Measurements from ENCODE around the gene VAMP5. TPM values are rescaled to one million over a fixed set of nuclear protein-coding genes. Genes with fewer than 3 reads are reported as not detected.

VAMP5 gene
- total and polyA plus RNA-seq, 10 of the 15 experiments (the other 5 are each of a cell fraction or from before 2014, with no cell fraction given), result 3.8 to 52.7 (median 24.1) TPM

GRCh38 chr2:85578243-85579180, 5.7 kb upstream of the VAMP5 start:
- H4K20me1 ChIP-seq (ENCODE audit: control insufficient read depth, insufficient read depth), result no peaks in the 10 kb centered on the region
- peak overlapping the region; percentile 77 for H3K4me3 ChIP-seq
- peaks cover 26% of the 10 kb centered on the region for H3K79me2 ChIP-seq (ENCODE audit: control insufficient read depth, insufficient read depth, low read length)
- peaks cover 14% of the 10 kb centered on the region for H3K4me1 ChIP-seq (ENCODE audit: control insufficient read depth, insufficient read depth, low read length)
- DNase-seq (ENCODE audit: low read depth, low spot score) (no peak), FAIRE-seq (peak; percentile 7), ATAC-seq (peak; percentile 74)
- no peaks in the 10 kb centered on the region for H3K27me3 ChIP-seq (replicated peaks in 1 of 2; ENCODE audit: control insufficient read depth in 2 of 2, insufficient read depth in 2 of 2, low read length in 1 of 2)
- POLR2A ChIA-PET, result interaction anchor here (0.6 to 4.6 kb wide), 10 partner anchors 9 to 224 kb away, joined by 3 to 57 read pairs (median 4); partner anchors contain the start of genes C2orf68, ELMOD3, RETSAT and RNF181
- peak overlapping the region; percentile 82 for H3K9ac ChIP-seq (ENCODE audit: control insufficient read depth, insufficient read depth, low read length)
- RAD21 ChIA-PET (ENCODE audit: unreplicated experiment), result interaction anchor here (0.7 to 1.8 kb wide), 8 partner anchors 9 to 224 kb away, joined by 3 to 9 read pairs (median 4); partner anchors contain the start of genes ELMOD3, GGCX, RETSAT and RNF181
- peak overlapping the region; percentile 61 for H2AFZ ChIP-seq (ENCODE audit: control insufficient read depth, low read depth, low read length)
- SMC1A ChIA-PET (ENCODE audit: uncharacterized antibody, unreplicated experiment), result interaction anchor here (0.6 to 4.4 kb wide), 16 partner anchors 7 to 260 kb away, joined by 3 to 20 read pairs (median 5); partner anchors contain the start of genes MAT2A and RNF181
- peak overlapping the region; percentile 77 for H3K27ac ChIP-seq (ENCODE audit: control insufficient read depth, insufficient read depth)
- in situ Hi-C loops (cut with MboI), result no loop called here
- peak overlapping the region; percentile 85 for H3K4me2 ChIP-seq (ENCODE audit: control insufficient read depth, insufficient read depth)
- WGBS (ENCODE audit: insufficient coverage, insufficient replicate concordance, low lambda C conversion rate, missing lambda C conversion rate), result 18% methylated on average over 19 of the region's 19 CpGs
- H3K36me3 ChIP-seq (ENCODE audit: control insufficient read depth in 2 of 2, insufficient read depth in 2 of 2, low read length in 1 of 2), result peaks cover 0 to 6% of the 10 kb centered on the region in 2 experiments; a peak in 2 of 4 replicates
- CTCF ChIA-PET, result interaction anchor here (0.7 to 1.9 kb wide), 8 partner anchors 9 to 159 kb away, joined by 3 to 6 read pairs (median 4); partner anchors contain the start of gene RNF181
- no peaks in the 10 kb centered on the region for H3K9me3 ChIP-seq (replicated peaks; ENCODE audit: control insufficient read depth, insufficient read depth, low read length)
- intact Hi-C loops (cut with micrococcal nuclease; ENCODE audit: unreplicated experiment), result no loop called here
- BruUV-seq (replicated peaks), result no TSS peak
- TF ChIP-seq ZBED1 (IDR thresholded peaks at IDR 0.05; ENCODE audit: borderline replicate concordance) (no peak), BCL3 (IDR thresholded peaks at IDR 0.05; ENCODE audit: borderline replicate concordance, insufficient read depth, low read depth, low read length, poor library complexity, severe bottlenecking) (no peak), MXI1 (IDR thresholded peaks at IDR 0.05; ENCODE audit: low read depth, low read length) (peak; percentile 80), CBX5 (IDR thresholded peaks at IDR 0.05; ENCODE audit: low read depth) (no peak), ZNF687 (IDR thresholded peaks at IDR 0.05) (peak; percentile 83), E2F4 (IDR thresholded peaks at IDR 0.05; ENCODE audit: low read depth, low read length) (no peak), YBX1 (IDR thresholded peaks at IDR 0.05) (no peak), BHLHE40 (IDR thresholded peaks at IDR 0.05; ENCODE audit: borderline replicate concordance in 1 of 2, low read depth in 2 of 2, low read length in 1 of 2) (peak; percentile 88 to 93), SPI1 (IDR thresholded peaks at IDR 0.05; ENCODE audit: borderline replicate concordance, insufficient read depth, low read depth, low read length) (peak; percentile 70; the same call in 1 of the 2 replicates), BCLAF1 (IDR thresholded peaks at IDR 0.05) (no peak)

All from GM12878 (cell line).